HG03066 (cell line): Measurements from ENCODE around the gene PTPRN2.
"Not testable (repeated sequence)": the region's sequence is repeated elsewhere in the genome, so short reads cannot be mapped to it uniquely, and the experiment has no call there.

ENCODE experiments used
- ATAC-seq: cut with Tn5 transposase; IDR thresholded peaks from one replicate; pipeline ENCODE4 v1.9.1; 2021; ENCODE audit warnings: low read depth; ENCODE audit not compliant: unreplicated experiment

The PTPRN2 gene

DNA sequence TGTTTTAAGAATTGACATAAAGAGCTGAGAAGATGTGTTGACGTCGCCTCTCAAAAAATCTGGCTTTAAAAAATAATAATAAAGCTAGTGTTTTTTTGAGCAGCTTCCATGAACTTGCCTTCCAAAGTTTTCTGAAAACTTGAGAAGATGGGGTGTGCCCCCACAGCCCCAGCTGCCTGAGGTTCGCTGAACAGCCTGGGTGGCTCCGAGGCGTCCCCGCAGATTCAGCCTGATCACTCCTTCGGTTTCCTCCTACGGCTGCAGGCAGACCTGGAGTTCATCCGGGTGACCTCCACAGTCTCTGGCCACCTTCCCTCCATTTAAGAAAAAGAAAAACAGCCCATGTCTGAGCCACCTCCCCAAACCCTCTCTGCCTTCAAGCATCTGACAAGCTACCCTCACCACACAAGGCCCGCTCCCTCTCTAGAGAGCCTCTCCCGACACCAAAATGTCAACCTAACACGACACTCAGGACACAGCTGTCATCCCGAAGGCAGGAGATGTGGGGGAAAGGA lies 177.8 kb downstream of the PTPRN2 start:
- no peak for ATAC-seq

GRCh38 chr7:158409120-158409519 lies 178.5 kb downstream of the PTPRN2 start:
- ATAC-seq: no peak

DNA sequence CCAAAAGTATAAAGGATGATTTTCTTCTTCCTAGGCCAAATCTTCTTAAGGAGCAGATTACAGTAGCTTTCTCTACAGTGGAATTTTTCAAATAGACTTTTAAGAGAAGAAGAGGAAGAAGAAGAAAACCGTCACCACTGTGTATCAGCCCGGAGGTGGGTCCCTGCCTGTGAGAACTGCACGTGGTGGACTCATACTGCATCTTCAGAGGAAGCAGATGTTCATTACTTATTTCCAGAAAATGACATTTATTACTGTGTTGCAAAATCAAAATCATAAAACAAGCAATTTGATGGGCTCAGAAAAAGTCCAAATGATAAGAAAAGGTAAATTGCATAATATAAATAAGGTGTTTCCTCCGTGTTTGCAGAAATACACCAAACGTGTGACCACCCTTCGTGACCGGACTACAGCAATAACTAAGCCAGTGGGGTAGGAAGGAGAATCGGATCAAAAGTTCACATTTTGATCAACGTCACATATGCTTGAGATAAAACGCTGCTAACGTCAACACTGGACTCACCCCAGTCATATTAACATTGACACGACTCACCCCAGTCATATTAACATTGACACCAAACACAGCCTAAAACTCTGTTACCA lies 179.2 kb downstream of the PTPRN2 start:
- no peak for ATAC-seq

DNA sequence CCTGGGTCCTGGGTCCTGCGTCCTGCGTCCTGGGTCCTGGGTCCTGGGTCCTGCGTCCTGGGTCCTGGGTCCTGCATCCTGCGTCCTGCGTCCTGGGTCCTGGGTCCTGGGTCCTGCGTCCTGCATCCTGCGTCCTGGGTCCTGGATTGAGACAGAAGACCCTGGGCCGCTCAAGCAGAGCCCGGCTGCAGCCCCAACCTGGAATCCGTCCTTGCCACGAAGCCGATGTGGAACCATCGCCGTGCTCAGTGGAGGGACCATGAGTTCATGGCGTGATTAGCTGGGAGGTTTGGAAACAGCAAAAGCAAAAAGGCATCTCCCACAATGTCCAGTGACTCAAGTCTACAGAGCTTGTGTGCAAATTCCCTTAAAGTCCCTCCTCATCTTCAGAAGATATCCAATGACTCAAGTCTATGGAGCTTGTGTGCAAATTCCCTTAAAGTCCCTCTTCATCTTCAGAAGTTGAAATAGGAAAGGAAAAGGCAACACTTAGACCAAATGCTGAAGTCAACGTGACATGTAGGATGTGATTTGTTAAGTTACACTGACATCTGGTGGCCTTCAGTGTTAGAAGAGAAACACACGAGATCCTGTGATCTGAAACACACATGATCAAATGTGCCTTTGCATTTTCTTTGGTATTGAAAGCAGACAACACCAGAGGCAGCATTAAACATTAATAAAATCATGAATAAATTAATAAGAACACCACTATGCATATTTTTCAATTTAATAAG lies 179.9 kb downstream of the PTPRN2 start:
- no peak for ATAC-seq

- no peak for ATAC-seq
These were observed 180.8 kb downstream of the PTPRN2 start for GRCh38 chr7:158406801-158407200.

GRCh38 chr7:158406364-158406763 lies 181.3 kb downstream of the PTPRN2 start:
- ATAC-seq: no peak

DNA sequence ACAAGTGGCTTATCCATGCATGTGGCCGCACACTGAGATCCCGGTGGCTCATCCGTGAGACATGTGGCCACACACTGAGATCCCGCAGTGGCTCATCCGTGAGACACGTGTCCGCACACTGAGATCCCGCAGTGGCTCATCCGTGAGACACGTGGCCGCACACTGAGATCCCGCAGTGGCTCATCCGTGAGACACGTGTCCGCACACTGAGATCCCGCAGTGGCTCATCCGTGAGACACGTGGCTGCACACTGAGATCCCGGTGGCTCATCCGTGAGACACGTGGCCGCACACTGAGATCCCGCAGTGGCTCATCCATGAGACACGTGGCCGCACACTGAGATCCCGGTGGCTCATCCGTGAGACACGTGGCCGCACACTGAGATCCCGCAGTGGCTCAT lies 181.9 kb downstream of the PTPRN2 start:
- ATAC-seq: not testable (repeated sequence)

DNA sequence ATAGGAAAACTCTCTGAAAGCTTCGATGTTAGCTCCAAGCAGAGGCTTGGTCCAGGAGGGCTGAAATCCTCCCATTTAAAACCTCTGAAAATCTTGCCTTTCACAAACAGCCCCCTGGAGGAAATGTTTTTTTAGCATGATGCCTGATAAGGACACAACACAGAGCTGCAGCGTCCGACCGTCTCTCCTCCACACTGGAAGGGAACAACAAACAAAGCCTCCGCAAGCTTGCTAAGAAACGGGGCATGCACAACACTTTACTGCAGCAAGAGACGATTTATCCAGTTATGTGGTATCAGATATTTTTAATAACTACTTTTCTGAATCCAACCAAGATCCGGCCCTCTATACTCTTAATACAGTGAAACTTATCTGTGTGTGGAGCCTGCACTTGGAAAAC lies 182.3 kb downstream of the PTPRN2 start:
- ATAC-seq: no peak

DNA sequence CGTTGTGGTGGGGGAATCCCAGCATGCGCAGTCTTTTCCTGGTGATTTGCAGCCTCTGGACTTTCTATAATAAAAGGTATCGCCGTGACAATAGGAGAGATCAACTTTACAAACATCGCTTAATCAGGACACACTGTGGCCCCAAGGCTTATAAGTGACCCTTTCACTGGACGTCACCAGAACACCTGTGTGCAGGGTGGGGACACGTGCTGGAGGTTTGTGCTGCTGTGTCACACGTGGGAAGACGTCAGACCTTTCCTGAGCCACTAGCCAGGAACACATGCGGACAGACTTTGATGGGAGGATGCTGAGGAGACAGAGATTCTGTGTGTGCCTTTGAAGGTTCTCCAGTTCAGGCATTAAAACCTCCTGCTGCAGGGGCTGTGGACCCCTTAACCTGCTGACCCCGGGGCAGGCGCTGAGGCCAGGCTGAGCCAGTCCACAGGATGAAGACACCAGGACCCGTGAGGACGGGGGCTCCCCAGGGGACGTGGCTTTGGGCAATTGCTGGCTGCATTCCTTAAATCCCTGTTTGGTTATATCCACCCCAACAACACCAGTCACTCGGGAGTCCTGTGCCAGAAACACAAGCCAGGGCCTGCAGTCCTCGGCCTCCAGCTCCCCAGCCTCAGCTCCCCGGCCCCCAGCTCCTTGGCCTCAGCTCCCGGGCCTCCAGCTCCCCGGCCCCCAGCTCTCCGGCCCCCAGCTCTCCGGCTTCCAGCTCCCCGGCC lies 183.4 kb downstream of the PTPRN2 start:
- ATAC-seq: no peak

DNA sequence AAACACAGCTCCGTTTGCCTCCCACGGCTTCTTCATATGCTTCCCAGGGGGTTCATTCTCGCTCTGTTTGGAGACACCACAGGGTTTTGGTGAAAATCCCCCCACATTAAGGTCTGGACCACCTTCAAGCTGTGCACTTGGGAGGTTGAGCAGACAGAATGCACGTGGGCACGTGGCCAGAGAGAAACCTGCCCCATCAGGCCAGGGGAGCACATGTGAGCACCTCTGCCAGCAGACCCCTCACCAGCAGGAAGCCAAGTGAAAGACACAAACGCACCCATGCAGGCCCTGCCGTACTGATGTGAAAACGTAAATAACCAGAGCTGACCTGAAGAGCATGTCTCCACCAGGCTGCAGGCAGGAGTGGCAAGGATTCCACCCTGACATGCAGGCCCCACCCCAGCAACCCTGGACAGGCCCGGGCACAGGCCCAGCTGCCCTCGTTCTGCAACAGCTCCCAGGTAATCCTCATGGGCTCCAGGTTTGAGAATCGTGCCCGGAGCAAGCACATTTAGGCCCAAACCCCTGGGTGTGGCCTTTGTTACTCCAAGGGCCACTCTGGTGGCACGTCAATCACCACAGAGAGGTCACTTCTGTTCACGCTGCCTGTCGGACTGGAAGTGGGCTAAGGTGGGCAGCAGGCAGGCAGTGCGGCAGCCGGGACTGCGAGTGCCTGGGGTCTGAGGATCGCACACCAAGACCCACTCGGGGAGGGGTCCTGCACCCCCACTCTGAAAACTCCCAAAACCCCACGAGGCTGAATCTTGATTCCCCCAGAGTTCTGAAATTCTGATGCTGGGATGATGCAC lies 184.4 kb downstream of the PTPRN2 start:
- no peak for ATAC-seq

GRCh38 chr7:158402471-158402870 lies 185.2 kb downstream of the PTPRN2 start:
- no peak for ATAC-seq

GRCh38 chr7:158401826-158402225 lies 185.8 kb downstream of the PTPRN2 start:
- no peak for ATAC-seq

DNA sequence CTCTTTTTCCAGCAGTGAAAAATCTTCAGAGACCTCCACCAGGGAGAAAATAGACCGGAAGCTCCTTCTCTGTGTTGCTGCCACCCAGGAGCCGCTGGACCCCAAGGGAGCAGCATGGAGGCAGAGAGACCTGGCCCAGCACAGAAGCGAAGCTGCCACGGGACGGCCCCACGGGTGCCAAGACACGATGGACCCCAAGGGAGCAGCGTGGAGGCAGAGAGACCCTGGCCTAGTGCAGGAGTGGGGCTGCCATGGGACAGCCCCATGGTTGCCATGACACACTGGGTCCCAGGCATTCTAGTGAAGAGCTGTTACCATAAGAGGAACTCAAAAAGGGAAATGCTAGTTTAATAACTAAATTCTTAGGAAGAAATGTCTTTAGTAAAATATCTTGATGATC lies 186.3 kb downstream of the PTPRN2 start:
- ATAC-seq: no peak

GRCh38 chr7:158400601-158401225 lies 186.9 kb downstream of the PTPRN2 start:
- ATAC-seq: no peak

DNA sequence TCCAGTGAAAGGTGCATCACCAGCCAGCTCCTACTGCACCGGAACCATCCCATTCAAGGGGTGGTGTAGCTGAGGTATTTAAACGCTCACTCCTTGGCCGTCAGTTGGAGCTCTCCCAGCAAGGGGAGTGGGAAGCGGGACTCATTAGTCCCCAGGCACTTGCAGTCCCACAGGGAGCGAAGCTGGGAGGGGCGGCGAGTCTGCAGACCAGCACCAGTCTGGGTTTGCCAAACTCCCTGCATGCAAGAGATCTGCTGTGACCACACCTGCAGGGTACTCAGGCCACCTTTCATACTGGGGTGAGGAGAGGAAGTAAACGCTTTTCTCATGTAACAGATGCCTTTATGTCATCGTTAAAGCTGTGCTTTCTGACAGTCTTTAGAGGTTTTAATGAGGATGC lies 187.9 kb downstream of the PTPRN2 start:
- ATAC-seq: no peak

DNA sequence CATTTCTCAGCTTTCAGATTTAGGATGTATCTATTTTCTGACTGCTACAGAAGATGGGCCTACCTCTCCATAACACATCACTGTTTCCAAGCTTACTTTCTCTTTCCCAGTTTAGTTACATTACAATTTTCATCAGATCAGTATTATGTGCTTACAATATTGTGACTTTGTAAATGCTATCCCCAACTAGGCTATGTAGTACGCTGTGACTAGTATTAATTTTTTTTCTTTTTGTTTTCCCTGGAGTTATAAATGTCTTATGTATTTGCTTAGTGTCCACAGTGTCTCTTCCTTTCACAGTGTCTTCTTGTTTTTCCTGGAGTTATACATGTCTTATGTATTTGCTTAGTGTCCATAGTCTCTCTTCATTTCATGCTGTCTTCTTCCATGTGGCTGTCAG lies 188.9 kb downstream of the PTPRN2 start:
- no peak for ATAC-seq

DNA sequence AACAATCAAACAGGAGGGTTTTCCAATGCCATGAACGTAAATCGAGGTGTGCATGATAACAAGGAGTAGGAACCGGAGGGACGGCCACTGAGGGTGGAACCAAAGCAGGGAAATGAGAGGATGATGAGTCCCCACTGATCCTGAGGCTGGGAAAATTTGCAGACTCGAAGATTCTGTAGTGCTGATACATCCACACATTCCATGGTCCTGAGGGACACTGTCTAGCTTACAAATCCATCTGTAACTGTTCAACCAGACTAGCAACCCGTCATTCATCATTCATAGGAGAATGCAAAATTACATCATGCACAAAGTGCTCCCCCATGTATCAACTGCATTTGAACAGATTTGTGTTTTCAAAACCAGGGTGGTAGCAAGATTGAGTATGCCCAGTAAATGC lies 189.7 kb downstream of the PTPRN2 start:
- ATAC-seq: no peak

- no peak for ATAC-seq
These were observed 190.4 kb downstream of the PTPRN2 start for GRCh38 chr7:158396982-158397862.

DNA sequence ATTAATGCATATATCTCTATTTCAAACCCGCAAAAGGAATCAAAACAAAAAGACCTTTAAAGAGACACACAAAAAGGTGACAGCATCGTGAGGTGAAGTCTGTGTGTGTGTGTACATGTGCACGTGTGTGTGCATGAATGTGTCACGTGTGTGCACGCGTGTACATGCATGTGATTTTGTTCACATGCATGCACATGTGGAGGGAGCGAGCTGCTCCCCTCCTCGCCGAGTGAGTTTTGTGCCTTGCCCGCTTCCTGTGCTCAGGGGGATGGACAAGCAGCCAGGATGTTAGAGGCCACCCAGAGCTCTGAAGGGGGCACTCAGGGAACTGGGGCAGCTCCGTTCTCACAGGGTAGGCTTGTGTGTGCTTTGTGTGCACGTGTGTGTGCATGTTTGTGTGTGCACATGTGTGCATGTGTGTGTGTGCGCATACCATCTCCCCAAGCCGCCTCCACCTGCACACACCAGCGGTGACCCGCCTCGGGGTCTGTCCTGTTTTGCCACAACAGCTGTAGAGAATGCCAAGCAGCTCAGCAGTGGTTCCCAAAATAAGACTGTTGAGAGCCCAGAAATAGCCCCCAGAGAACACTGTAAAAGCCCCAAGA lies 191.2 kb downstream of the PTPRN2 start:
- no peak for ATAC-seq
